Gastroesophageal sphincter (tissue), 3 donors: ENCODE data around the gene PLXDC1.

Experiments used
- CTCF ChIP-seq, 4 experiments: fragments of 200-600 bp in 2 of 4; fragments of 450-650 bp in 2 of 4; sonication (generic) in 1 of 4; IDR thresholded peaks; one replicate each; pipeline ENCODE4 v1.5.1; 2017 to 2019; ENCODE audit warnings: antibody characterized with exemption in 4 of 4, mild to moderate bottlenecking in 2 of 4, moderate library complexity in 2 of 4
- POLR2A ChIP-seq, 2 donors: fragments of 450-650 bp; IDR thresholded peaks; one replicate each; pipeline ENCODE4 v1.6.1; 2017; ENCODE audit warnings: antibody characterized with exemption in 2 of 2, mild to moderate bottlenecking in 2 of 2, moderate library complexity in 1 of 2
- POLR2AphosphoS5 ChIP-seq: sonication (generic); formaldehyde crosslinking; IDR thresholded peaks from one replicate; pipeline ENCODE4 v1.6.1; 2017; ENCODE audit warnings: antibody characterized with exemption

- no peak for TF ChIP-seq CTCF (IDR thresholded peaks at IDR 0.05)
- TF ChIP-seq POLR2AphosphoS5, result no peak
- no peak for TF ChIP-seq POLR2A (IDR thresholded peaks at IDR 0.05)
Observed at GRCh38 chr17:39092692-39093230, 58.7 kb downstream of the PLXDC1 start.
